ENCODE measurements around the gene VGLL2.
"Not testable (repeated sequence)": the region's sequence is repeated elsewhere in the genome, so short reads cannot be mapped to it uniquely, and the experiment has no call there.

VGLL2 gene

DNA sequence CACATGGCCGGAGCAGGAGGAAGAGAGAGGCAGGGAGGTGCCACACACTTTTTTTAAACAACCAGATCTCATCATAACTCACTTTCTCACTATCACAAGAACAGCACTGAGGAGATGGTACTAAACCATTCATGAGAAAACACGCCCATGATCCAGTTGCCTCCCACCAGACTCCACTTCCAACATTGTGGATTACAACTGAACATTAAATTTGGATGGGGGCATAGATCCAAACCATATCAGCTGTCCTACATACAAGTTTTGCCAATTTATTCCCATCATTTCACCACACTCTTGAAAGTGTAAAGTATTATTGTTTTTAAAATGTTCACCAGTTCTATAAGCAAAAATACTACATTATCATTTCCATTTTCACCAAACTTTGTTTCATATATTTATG, 33.9 kb upstream of the VGLL2 start:
- TF ChIP-seq, protein P1, sequence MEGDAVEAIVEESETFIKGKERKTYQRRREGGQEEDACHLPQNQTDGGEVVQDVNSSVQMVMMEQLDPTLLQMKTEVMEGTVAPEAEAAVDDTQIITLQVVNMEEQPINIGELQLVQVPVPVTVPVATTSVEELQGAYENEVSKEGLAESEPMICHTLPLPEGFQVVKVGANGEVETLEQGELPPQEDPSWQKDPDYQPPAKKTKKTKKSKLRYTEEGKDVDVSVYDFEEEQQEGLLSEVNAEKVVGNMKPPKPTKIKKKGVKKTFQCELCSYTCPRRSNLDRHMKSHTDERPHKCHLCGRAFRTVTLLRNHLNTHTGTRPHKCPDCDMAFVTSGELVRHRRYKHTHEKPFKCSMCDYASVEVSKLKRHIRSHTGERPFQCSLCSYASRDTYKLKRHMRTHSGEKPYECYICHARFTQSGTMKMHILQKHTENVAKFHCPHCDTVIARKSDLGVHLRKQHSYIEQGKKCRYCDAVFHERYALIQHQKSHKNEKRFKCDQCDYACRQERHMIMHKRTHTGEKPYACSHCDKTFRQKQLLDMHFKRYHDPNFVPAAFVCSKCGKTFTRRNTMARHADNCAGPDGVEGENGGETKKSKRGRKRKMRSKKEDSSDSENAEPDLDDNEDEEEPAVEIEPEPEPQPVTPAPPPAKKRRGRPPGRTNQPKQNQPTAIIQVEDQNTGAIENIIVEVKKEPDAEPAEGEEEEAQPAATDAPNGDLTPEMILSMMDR (IDR thresholded peaks at IDR 0.05; ENCODE audit: low read depth, low read length), result no peak

DNA sequence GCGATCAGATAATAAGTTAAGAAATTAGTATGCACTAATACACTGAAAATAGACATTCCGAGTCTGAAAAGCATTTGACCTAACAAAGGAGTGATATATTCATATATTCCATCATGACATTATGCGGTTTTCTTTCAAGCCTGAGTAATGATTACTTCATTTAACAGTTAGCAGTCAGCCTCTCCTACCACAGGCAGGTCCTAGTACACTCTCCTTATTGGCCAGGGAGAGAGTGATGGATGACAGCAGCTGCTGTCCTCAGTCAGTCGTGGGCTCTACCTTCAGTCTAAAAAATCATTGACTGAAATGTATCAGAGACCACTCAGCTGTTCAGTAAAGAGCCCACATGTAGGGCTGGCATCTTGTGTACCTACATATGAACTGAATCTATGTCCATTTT, 33.2 kb upstream of the VGLL2 start:
- DNase-seq (ENCODE audit: extremely low read depth, low read depth), result no peak
- TF ChIP-seq, protein P1 (IDR thresholded peaks at IDR 0.05; ENCODE audit: low read depth, low read length), result no peak

More for the DNA sequence above, 33.9 kb upstream of the VGLL2 start:
- DNase-seq (ENCODE audit: extremely low read depth, low read depth), result no peak

DNA sequence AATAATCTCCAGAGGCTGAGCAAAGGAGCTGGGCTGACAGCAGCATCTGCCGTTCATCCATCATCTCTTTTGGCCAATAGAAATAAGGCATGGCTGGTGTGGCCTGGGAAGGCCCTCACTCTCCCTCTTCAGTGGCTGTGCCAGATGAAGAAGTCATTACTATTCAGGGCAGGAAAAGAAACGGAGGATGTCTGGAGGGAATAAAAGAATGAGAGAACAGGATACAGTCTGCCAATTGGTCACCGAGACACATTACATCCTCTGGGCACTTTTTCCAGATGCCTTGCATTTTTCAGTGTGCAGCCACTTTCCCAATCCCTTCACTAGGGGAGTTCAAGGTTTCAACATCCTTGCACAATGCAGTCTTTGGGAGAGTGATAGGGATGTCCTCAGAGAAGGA, 32.2 kb upstream of the VGLL2 start:
- DNase-seq (ENCODE audit: extremely low read depth, low read depth), result no peak
- TF ChIP-seq, protein P1 (IDR thresholded peaks at IDR 0.05; ENCODE audit: low read depth, low read length), result no peak

DNA sequence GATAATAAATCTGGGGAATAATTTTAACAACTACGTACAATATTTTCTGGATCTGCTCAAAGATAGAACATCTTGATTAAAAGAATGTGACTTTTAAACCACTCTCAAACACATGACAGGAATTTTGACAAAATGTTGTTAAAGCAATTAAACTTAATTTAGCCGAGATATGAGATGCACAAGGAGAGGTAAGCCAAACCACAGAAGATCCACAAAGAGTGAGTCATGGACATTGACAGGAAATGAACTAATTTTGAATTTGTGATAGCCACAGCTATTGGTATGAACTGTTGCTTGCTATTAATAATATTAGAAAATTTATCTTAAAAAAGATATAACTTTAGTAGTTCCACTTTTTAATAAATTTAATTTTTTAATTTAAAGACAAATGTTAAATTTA, 27.8 kb upstream of the VGLL2 start:
- TF ChIP-seq, protein P1 (IDR thresholded peaks at IDR 0.05; ENCODE audit: low read depth, low read length), result no peak
- no peak for DNase-seq (ENCODE audit: extremely low read depth, low read depth)

DNA sequence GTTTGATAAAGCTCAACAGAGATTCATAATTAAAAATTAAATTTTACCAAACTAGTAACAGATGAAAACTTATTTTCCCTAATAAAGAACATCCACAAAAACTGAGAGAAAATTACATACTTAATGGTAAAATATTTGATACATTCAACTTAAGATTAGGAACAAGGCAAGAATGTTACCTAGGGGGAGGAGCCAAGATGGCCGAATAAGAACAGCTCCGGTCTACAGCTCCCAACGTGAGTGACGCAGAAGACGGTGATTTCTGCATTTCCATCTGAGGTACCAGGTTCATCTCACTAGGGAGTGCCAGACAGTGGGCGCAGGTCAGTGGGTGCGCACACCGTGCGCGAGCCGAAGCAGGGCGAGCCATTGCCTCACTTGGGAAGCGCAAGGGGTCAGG, 20.8 kb upstream of the VGLL2 start:
- DNase-seq (ENCODE audit: extremely low read depth, low read depth), result not testable (repeated sequence)

DNA sequence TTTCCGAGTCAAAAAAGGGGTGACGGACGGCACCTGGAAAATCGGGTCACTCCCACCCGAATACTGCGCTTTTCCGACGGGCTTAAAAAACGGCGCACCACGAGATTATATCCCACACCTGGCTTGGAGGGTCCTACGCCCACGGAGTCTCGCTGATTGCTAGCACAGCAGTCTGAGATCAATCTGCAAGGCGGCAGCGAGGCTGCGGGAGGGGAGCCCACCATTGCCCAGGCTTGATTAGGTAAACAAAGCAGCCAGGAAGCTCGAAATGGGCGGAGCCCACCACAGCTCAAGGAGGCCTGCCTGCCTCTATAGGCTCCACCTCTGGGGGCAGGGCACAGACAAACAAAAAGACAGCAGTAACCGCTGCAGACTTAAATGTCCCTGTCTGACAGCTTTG, 20.4 kb upstream of the VGLL2 start:
- DNase-seq (ENCODE audit: extremely low read depth, low read depth), result not testable (repeated sequence)

DNA sequence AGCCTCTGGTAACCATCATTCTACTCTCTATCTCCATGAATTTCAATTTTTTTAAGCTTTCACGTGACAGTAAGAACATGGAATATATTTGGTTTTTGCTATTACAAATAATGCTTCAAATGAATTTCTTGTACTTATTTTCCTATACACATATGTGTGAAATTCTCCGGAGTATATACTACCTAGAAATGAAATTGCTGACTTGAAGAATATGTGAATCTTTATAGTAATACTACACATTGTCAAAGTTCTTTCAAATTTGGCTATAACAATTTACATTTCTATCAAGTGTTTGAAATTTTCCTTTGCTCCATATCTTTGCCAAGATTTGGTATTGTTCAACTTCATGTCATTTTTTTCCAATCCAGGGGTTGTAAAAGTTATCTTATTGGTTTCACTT, 11.6 kb upstream of the VGLL2 start:
- TF ChIP-seq, protein P1 (IDR thresholded peaks at IDR 0.05; ENCODE audit: low read depth, low read length), result no peak
- DNase-seq (ENCODE audit: extremely low read depth, low read depth), result no peak

DNA sequence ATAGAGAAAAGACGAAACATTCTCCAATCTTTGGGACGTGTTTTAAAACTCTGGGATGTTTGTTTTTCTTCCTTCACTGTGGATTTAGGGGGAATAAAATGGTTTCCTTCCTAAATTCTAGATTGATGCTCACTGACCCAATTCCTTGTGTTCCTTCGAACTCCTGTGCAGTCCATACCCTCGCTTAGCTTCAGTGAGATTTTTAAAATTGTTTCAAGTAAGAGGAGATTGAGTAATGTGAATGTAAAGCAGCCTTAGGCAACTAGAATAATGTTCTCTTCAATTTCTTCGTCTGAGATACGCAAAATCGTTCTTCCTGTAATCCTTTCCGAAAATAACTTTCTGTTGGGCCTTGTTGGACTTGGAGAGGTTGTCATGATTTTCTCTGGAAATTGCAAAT, 2.6 kb upstream of the VGLL2 start:
- no peak for DNase-seq (ENCODE audit: extremely low read depth, low read depth)
- TF ChIP-seq, protein P1 (IDR thresholded peaks at IDR 0.05; ENCODE audit: low read depth, low read length), result no peak

All from AG09319 (cell line).